Glutamatergic neuron (in vitro differentiated cells): ENCODE data around the gene NIPAL4. TPM values are rescaled to one million over a fixed set of nuclear protein-coding genes. Genes with fewer than 3 reads are reported as not detected.

Source experiments
- DNase-seq: peaks from one replicate; pipeline ENCODE4 v3.0.0; 2022
- H3K27ac Mint-ChIP-seq: one replicate; pipeline ENCODE4 v1.8.0; 2020; ENCODE audit warnings: mild to moderate bottlenecking, mixed read lengths, inconsistent platforms; ENCODE audit not compliant: unreplicated experiment
- H3K27me3 Mint-ChIP-seq: one replicate; pipeline ENCODE4 v1.8.0; 2020; ENCODE audit warnings: mild to moderate bottlenecking, moderate library complexity, mixed read lengths, inconsistent platforms; ENCODE audit not compliant: unreplicated experiment
- H3K36me3 Mint-ChIP-seq: one replicate; pipeline ENCODE4 v1.8.0; 2020; ENCODE audit warnings: mild to moderate bottlenecking, mixed read lengths, inconsistent platforms; ENCODE audit not compliant: unreplicated experiment
- H3K4me1 Mint-ChIP-seq: one replicate; pipeline ENCODE4 v1.8.0; 2020; ENCODE audit warnings: mild to moderate bottlenecking, low read depth, mixed read lengths, inconsistent platforms; ENCODE audit not compliant: unreplicated experiment
- H3K4me3 Mint-ChIP-seq: one replicate; pipeline ENCODE4 v1.8.0; 2020; ENCODE audit warnings: mild to moderate bottlenecking, mixed read lengths, inconsistent platforms; ENCODE audit not compliant: unreplicated experiment
- H3K9me3 Mint-ChIP-seq: one replicate; pipeline ENCODE4 v1.8.0; 2020; ENCODE audit warnings: mild to moderate bottlenecking, moderate library complexity, mixed read lengths, inconsistent platforms; ENCODE audit not compliant: unreplicated experiment
- total RNA-seq: library from RNA; stranded (reverse); fragmentation: NEBNext Ultra II Directional; extraction: Animal tissue kit (Norgen Biotek cat#: 25700); gene quantifications from one replicate; pipeline ENCODE4 v1.2.1, GENCODE V29; 2021; ENCODE audit not compliant: unreplicated experiment
- TF ChIP-seq, protein P1 (sequence below): fragments of 200-600 bp; sonication (generic); IDR thresholded peaks from one replicate; pipeline ENCODE4 v1.5.0; 2021; ENCODE audit not compliant: partially characterized antibody, unreplicated experiment

Gene NIPAL4
- total RNA-seq, 1 donor from 2014 or later, result not detected

- Mint-ChIP-seq H3K4me1 (peaks cover 7% of the 10 kb centered on the region), H3K4me3 (no peak overlapping the region)
Measured at GRCh38 chr5:157476702-157477408, 16.8 kb downstream of the NIPAL4 start.

GRCh38 chr5:157477814-157478494, 17.9 kb downstream of the NIPAL4 start:
- TF ChIP-seq, protein P1, sequence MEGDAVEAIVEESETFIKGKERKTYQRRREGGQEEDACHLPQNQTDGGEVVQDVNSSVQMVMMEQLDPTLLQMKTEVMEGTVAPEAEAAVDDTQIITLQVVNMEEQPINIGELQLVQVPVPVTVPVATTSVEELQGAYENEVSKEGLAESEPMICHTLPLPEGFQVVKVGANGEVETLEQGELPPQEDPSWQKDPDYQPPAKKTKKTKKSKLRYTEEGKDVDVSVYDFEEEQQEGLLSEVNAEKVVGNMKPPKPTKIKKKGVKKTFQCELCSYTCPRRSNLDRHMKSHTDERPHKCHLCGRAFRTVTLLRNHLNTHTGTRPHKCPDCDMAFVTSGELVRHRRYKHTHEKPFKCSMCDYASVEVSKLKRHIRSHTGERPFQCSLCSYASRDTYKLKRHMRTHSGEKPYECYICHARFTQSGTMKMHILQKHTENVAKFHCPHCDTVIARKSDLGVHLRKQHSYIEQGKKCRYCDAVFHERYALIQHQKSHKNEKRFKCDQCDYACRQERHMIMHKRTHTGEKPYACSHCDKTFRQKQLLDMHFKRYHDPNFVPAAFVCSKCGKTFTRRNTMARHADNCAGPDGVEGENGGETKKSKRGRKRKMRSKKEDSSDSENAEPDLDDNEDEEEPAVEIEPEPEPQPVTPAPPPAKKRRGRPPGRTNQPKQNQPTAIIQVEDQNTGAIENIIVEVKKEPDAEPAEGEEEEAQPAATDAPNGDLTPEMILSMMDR, result no peak
- Mint-ChIP-seq H3K4me1 (peaks cover 7% of the 10 kb centered on the region), H3K27me3 (peaks cover 2% of the 10 kb centered on the region), H3K9me3 (peaks cover 7% of the 10 kb centered on the region), H3K36me3 (peaks cover 4% of the 10 kb centered on the region), H3K27ac (no peak overlapping the region), H3K4me3 (no peak overlapping the region)
- DNase-seq, result no peak

More at GRCh38 chr5:157476702-157477408, 16.8 kb downstream of the NIPAL4 start:
- Mint-ChIP-seq H3K36me3 (peaks cover 6% of the 10 kb centered on the region), H3K27ac (no peak overlapping the region), H3K9me3 (peaks cover 6% of the 10 kb centered on the region), H3K27me3 (peaks cover 1% of the 10 kb centered on the region)
- TF ChIP-seq, protein P1, result peak; percentile 81
- DNase-seq, result no peak

- H3K36me3 Mint-ChIP-seq, result peaks cover 4% of the 10 kb centered on the region
- peaks cover 7% of the 10 kb centered on the region for H3K9me3 Mint-ChIP-seq
- H3K4me3 Mint-ChIP-seq, result no peak overlapping the region
- no peak for DNase-seq
- H3K4me1 Mint-ChIP-seq, result peaks cover 7% of the 10 kb centered on the region
- H3K27me3 Mint-ChIP-seq, result peaks cover 2% of the 10 kb centered on the region
- no peak overlapping the region for H3K27ac Mint-ChIP-seq
- TF ChIP-seq, protein P1, result no peak
Measured at GRCh38 chr5:157478726-157479125, 18.7 kb downstream of the NIPAL4 start.

- peaks cover 2% of the 10 kb centered on the region for H3K27me3 Mint-ChIP-seq
- DNase-seq, result no peak
- H3K9me3 Mint-ChIP-seq, result peaks cover 7% of the 10 kb centered on the region
- H3K4me3 Mint-ChIP-seq, result no peak overlapping the region
- H3K4me1 Mint-ChIP-seq, result peaks cover 7% of the 10 kb centered on the region
- peaks cover 4% of the 10 kb centered on the region for H3K36me3 Mint-ChIP-seq
- TF ChIP-seq, protein P1, result no peak
- no peak overlapping the region for H3K27ac Mint-ChIP-seq
Measured at GRCh38 chr5:157479166-157479565, 19.2 kb downstream of the NIPAL4 start.
